SK-N-SH treated with all-trans-retinoic acid at 6 μM for 48 hours (cell line): Measurements from ENCODE around the gene MXD1.

Experiments
- ARNTL ChIP-seq: fragments of 450-650 bp; formaldehyde crosslinking; IDR thresholded peaks from 2 replicates; pipeline ENCODE4 v1.5.0; 2020; ENCODE audit warnings: low read depth, mild to moderate bottlenecking, moderate library complexity, borderline replicate concordance
- CSDC2 ChIP-seq: fragments of 250-450 bp; sonication (Bioruptor Pico); IDR thresholded peaks from 2 replicates; pipeline ENCODE4 v1.5.0; 2020; ENCODE audit warnings: mild to moderate bottlenecking, moderate library complexity
- ESRRG ChIP-seq: fragments of 250-450 bp; sonication (Bioruptor Pico); IDR thresholded peaks from 2 replicates; pipeline ENCODE4 v1.6.1; 2021; ENCODE audit warnings: mild to moderate bottlenecking
- GLIS3 ChIP-seq: fragments of 250-450 bp; sonication (Bioruptor Pico); IDR thresholded peaks from 2 replicates; pipeline ENCODE4 v1.5.0; 2020; ENCODE audit warnings: mild to moderate bottlenecking, moderate library complexity
- RARB ChIP-seq: fragments of 250-450 bp; sonication (Bioruptor Pico); IDR thresholded peaks from 2 replicates; pipeline ENCODE4 v1.8.0; 2021; ENCODE audit warnings: mild to moderate bottlenecking, moderate library complexity
- TOX ChIP-seq: fragments of 250-450 bp; sonication (Bioruptor Pico); IDR thresholded peaks from 2 replicates; pipeline ENCODE4 v1.8.0; 2021; ENCODE audit warnings: mild to moderate bottlenecking, moderate library complexity, borderline replicate concordance
- ZFP3 ChIP-seq: fragments of 250-450 bp; sonication (Bioruptor Pico); IDR thresholded peaks from 2 replicates; pipeline ENCODE4 v1.5.0; 2020; ENCODE audit warnings: mild to moderate bottlenecking, moderate library complexity
- ZFP30 ChIP-seq: fragments of 450-650 bp; formaldehyde crosslinking; IDR thresholded peaks from 2 replicates; pipeline ENCODE4 v1.5.0; 2022; ENCODE audit warnings: mild to moderate bottlenecking, moderate library complexity
- ZNF70 ChIP-seq: fragments of 450-650 bp; formaldehyde crosslinking; IDR thresholded peaks from 2 replicates; pipeline ENCODE4 v1.5.0; 2020; ENCODE audit warnings: mild to moderate bottlenecking, moderate library complexity
- ZNF8 ChIP-seq: fragments of 450-650 bp; formaldehyde crosslinking; IDR thresholded peaks from 2 replicates; pipeline ENCODE4 v1.5.0; 2020; ENCODE audit warnings: mild to moderate bottlenecking, moderate library complexity
- TF ChIP-seq, protein P1 (sequence below): fragments of 250-450 bp; sonication (Bioruptor Pico); IDR thresholded peaks from 2 replicates; pipeline ENCODE4 v1.8.0; 2021; ENCODE audit warnings: low read depth, mild to moderate bottlenecking, moderate library complexity, borderline replicate concordance
- TF ChIP-seq, protein P2 (sequence below): fragments of 250-450 bp; sonication (Bioruptor Pico); IDR thresholded peaks from 2 replicates; pipeline ENCODE4 v1.5.1; 2021; ENCODE audit warnings: mild to moderate bottlenecking, moderate library complexity

DNA sequence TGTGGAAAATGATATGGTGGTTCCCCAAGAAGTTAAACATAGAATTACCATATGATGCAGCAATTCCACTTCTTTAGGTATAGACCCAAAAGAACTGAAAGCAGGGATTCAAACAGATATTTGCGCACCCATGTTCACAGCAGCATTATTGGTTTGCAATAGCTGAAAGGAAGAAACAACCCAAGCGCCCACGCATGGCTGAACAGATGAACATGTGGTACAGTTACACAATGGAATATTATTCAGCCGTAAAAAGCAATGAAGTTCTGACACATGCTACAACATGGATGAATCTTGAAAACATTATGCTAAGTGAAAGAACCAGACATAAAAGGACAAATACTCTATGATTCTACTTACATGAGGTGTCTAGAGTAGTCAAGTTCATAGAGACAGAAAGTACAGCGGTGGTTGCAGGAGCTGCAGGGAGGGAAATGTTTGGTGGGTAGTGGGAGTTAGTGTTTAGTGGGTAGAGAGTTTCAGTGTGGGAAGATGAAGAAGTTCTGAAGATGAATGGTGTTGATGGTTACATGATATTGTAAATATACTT is 73.3 kb downstream of the MXD1 start:
- TF ChIP-seq ZNF8 (CRISPR knock-in tag) = no peak
- TF ChIP-seq ZFP30 (CRISPR knock-in tag) = no peak
- TF ChIP-seq ZNF70 (CRISPR knock-in tag) = no peak
- no peak for TF ChIP-seq RARB (CRISPR knock-in tag)
- no peak for TF ChIP-seq GLIS3
- no peak for TF ChIP-seq ZFP3 (CRISPR knock-in tag)
- TF ChIP-seq, protein P1, sequence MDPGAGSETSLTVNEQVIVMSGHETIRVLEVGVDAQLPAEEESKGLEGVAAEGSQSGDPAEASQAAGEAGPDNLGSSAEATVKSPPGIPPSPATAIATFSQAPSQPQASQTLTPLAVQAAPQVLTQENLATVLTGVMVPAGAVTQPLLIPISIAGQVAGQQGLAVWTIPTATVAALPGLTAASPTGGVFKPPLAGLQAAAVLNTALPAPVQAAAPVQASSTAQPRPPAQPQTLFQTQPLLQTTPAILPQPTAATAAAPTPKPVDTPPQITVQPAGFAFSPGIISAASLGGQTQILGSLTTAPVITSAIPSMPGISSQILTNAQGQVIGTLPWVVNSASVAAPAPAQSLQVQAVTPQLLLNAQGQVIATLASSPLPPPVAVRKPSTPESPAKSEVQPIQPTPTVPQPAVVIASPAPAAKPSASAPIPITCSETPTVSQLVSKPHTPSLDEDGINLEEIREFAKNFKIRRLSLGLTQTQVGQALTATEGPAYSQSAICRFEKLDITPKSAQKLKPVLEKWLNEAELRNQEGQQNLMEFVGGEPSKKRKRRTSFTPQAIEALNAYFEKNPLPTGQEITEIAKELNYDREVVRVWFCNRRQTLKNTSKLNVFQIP (CRISPR knock-in tag) = no peak
- TF ChIP-seq CSDC2 (CRISPR knock-in tag) = no peak
- TF ChIP-seq ESRRG = no peak
- no peak for TF ChIP-seq ARNTL
- TF ChIP-seq, protein P2, sequence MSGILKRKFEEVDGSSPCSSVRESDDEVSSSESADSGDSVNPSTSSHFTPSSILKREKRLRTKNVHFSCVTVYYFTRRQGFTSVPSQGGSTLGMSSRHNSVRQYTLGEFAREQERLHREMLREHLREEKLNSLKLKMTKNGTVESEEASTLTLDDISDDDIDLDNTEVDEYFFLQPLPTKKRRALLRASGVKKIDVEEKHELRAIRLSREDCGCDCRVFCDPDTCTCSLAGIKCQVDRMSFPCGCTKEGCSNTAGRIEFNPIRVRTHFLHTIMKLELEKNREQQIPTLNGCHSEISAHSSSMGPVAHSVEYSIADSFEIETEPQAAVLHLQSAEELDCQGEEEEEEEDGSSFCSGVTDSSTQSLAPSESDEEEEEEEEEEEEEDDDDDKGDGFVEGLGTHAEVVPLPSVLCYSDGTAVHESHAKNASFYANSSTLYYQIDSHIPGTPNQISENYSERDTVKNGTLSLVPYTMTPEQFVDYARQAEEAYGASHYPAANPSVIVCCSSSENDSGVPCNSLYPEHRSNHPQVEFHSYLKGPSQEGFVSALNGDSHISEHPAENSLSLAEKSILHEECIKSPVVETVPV (CRISPR knock-in tag) = no peak
- no peak for TF ChIP-seq TOX (CRISPR knock-in tag)
